ENCODE results near the gene CYSTM1. TPM values are rescaled to one million over a fixed set of nuclear protein-coding genes. Genes with fewer than 3 reads are reported as not detected.

The CYSTM1 gene
- total RNA-seq, 2 experiments from 2014 or later, result 21.4 to 36.7 TPM

- H3K4me1 ChIP-seq (ENCODE audit: insufficient read depth, low read length, poor library complexity, severe bottlenecking), result no peaks in the 10 kb centered on the region
- DNase-seq (ENCODE audit: low spot score), result no peak
- no peak for TF ChIP-seq EZH2phosphoT487 (IDR thresholded peaks at IDR 0.05; ENCODE audit: borderline replicate concordance, low read depth, low read length)
- TF ChIP-seq, protein P1, sequence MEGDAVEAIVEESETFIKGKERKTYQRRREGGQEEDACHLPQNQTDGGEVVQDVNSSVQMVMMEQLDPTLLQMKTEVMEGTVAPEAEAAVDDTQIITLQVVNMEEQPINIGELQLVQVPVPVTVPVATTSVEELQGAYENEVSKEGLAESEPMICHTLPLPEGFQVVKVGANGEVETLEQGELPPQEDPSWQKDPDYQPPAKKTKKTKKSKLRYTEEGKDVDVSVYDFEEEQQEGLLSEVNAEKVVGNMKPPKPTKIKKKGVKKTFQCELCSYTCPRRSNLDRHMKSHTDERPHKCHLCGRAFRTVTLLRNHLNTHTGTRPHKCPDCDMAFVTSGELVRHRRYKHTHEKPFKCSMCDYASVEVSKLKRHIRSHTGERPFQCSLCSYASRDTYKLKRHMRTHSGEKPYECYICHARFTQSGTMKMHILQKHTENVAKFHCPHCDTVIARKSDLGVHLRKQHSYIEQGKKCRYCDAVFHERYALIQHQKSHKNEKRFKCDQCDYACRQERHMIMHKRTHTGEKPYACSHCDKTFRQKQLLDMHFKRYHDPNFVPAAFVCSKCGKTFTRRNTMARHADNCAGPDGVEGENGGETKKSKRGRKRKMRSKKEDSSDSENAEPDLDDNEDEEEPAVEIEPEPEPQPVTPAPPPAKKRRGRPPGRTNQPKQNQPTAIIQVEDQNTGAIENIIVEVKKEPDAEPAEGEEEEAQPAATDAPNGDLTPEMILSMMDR (conservative IDR thresholded peaks at IDR 0.05; ENCODE audit: low read length), result no peak
- H4K20me1 ChIP-seq (ENCODE audit: insufficient read depth, low read length), result no peaks in the 10 kb centered on the region
- no peaks in the 10 kb centered on the region for H3K9me2 ChIP-seq (ENCODE audit: insufficient read depth, low read length)
- H3K4me2 ChIP-seq (ENCODE audit: low read length), result no peak overlapping the region
- no peak overlapping the region for H3K27ac ChIP-seq (ENCODE audit: low read depth, low read length, poor library complexity, severe bottlenecking)
- H2AFZ ChIP-seq (ENCODE audit: low read length), result no peak overlapping the region
- intact Hi-C loops (cut with micrococcal nuclease; ENCODE audit: unreplicated experiment), result no loop called here
- POLR2A ChIA-PET, result interaction anchor here (0.6 to 1.2 kb wide), 8 partner anchors 10 to 189 kb away, joined by 3 to 6 read pairs (median 3); partner anchors contain the start of gene HBEGF
- CTCF ChIA-PET (ENCODE audit: unreplicated experiment), result no interaction called here
- H3K4me3 ChIP-seq (ENCODE audit: low read depth, low read length, poor library complexity, severe bottlenecking), result no peak overlapping the region
- H3K79me2 ChIP-seq (ENCODE audit: insufficient read depth, low read depth, low read length), result no peaks in the 10 kb centered on the region
- no peaks in the 10 kb centered on the region for H3K9me3 ChIP-seq (ENCODE audit: low read length)
- no TSS peak for BruUV-seq (replicated peaks)
- no peaks in the 10 kb centered on the region for H3K36me3 ChIP-seq (ENCODE audit: insufficient read depth, low read length)
These were observed 61.0 kb downstream of the CYSTM1 start for GRCh38 chr5:140235791-140236551.

DNA sequence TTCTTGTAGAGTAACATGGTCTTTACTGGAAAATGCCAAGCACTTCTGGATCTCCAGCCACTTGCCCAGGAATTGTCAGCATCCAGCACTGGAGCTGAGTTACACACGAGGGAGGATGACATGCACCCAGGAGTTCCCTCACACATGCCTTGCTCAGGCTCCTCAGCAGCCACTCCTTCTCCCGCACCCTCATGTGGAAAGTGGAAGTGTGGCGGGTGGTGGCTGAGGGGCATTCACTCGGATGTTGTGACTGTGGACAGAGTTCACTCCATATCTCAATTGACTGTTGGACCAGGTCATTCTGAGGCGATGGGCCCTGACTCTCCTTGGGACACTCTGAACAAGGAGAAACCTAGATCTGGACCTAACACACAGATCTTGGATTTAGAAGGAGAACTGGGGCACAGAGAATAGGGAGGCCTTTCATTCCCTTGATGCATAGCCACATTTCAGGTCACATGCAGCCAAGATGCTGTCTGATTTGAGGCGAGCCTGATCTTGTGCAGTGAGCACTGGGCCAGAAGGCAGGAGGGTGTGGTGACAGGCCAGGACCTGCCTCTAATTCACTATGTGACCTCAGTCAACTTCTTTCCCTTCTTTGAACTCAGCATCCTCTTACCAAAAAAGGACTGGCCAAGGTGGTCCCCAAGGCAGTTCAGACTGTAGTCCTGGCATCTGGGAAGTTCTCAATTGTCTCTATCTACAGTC is 62.1 kb downstream of the CYSTM1 start:
- POLR2A ChIA-PET, result interaction anchor here (0.6 to 1.2 kb wide), 7 partner anchors 9 to 119 kb away, joined by 3 to 5 read pairs (median 3); partner anchors contain the start of gene HBEGF
- Histone ChIP-seq H3K9me3 (ENCODE audit: low read length) (no peaks in the 10 kb centered on the region), H3K4me3 (ENCODE audit: low read depth, low read length, poor library complexity, severe bottlenecking) (no peak overlapping the region), H4K20me1 (ENCODE audit: insufficient read depth, low read length) (no peaks in the 10 kb centered on the region), H3K27ac (ENCODE audit: low read depth, low read length, poor library complexity, severe bottlenecking) (no peak overlapping the region), H3K36me3 (ENCODE audit: insufficient read depth, low read length) (no peaks in the 10 kb centered on the region), H3K9me2 (ENCODE audit: insufficient read depth, low read length) (no peaks in the 10 kb centered on the region), H3K4me2 (ENCODE audit: low read length) (no peak overlapping the region), H2AFZ (ENCODE audit: low read length) (no peak overlapping the region), H3K79me2 (ENCODE audit: insufficient read depth, low read depth, low read length) (no peaks in the 10 kb centered on the region), H3K4me1 (ENCODE audit: insufficient read depth, low read length, poor library complexity, severe bottlenecking) (no peaks in the 10 kb centered on the region)
- BruUV-seq (replicated peaks), result no TSS peak
- DNase-seq (ENCODE audit: low spot score), result no peak
- TF ChIP-seq, protein P1 (conservative IDR thresholded peaks at IDR 0.05; ENCODE audit: low read length), result no peak
- no peak for TF ChIP-seq EZH2phosphoT487 (IDR thresholded peaks at IDR 0.05; ENCODE audit: borderline replicate concordance, low read depth, low read length)
- CTCF ChIA-PET (ENCODE audit: unreplicated experiment), result no interaction called here
- intact Hi-C loops (cut with micrococcal nuclease; ENCODE audit: unreplicated experiment), result no loop called here
